Hepatocyte (in vitro differentiated cells): ENCODE data around the gene PTRH1. TPM values are rescaled to one million over a fixed set of nuclear protein-coding genes. Genes with fewer than 3 reads are reported as not detected.
"Not testable (repeated sequence)": the region's sequence is repeated elsewhere in the genome, so short reads cannot be mapped to it uniquely, and the experiment has no call there.

Source experiments
- DNase-seq: peaks from one replicate; pipeline ENCODE4 v3.0.0-alpha.2; 2016; ENCODE audit warnings: low spot score
- H2AFZ ChIP-seq: fragments of 200-600 bp; sonication (generic); 2 replicates; pipeline ENCODE4 v1.6.0; 2016; ENCODE audit warnings: antibody characterized with exemption, mild to moderate bottlenecking
- H3K27ac ChIP-seq: fragments of 200-600 bp; sonication (generic); 2 replicates; pipeline ENCODE4 v1.5.1; 2016; ENCODE audit warnings: mild to moderate bottlenecking
- H3K27me3 ChIP-seq: fragments of 200-600 bp; sonication (generic); 2 replicates; pipeline ENCODE4 v1.6.1; 2016
- H3K36me3 ChIP-seq: fragments of 200-600 bp; sonication (generic); replicated peaks from 2 replicates; pipeline ENCODE4 v1.5.1; 2016; ENCODE audit warnings: low read depth; ENCODE audit not compliant: insufficient read depth
- H3K4me1 ChIP-seq: fragments of 200-600 bp; sonication (generic); 2 replicates; pipeline ENCODE4 v1.5.1; 2016; ENCODE audit warnings: mild to moderate bottlenecking, moderate library complexity; ENCODE audit not compliant: insufficient read depth
- H3K4me2 ChIP-seq: fragments of 200-600 bp; sonication (generic); 2 replicates; pipeline ENCODE4 v1.6.0; 2016
- H3K4me3 ChIP-seq: fragments of 200-600 bp; sonication (generic); 2 replicates; pipeline ENCODE4 v1.5.1; 2016; ENCODE audit warnings: mild to moderate bottlenecking
- H3K79me2 ChIP-seq: fragments of 200-600 bp; sonication (generic); 2 replicates; pipeline ENCODE4 v1.6.0; 2017; ENCODE audit warnings: mild to moderate bottlenecking
- H3K9me2 ChIP-seq: fragments of 200-600 bp; sonication (generic); replicated peaks from 2 replicates; pipeline ENCODE4 v1.6.0; 2017; ENCODE audit warnings: mild to moderate bottlenecking; ENCODE audit not compliant: insufficient read depth
- H3K9me3 ChIP-seq: fragments of 200-600 bp; sonication (generic); 2 replicates; pipeline ENCODE4 v1.5.1; 2016; ENCODE audit warnings: low read depth, mild to moderate bottlenecking
- H4K20me1 ChIP-seq: fragments of 200-600 bp; sonication (generic); 2 replicates; pipeline ENCODE4 v1.6.0; 2016; ENCODE audit warnings: mild to moderate bottlenecking; ENCODE audit not compliant: insufficient read depth, poor library complexity, severe bottlenecking
- EZH2 ChIP-seq: fragments of 200-600 bp; sonication (generic); IDR thresholded peaks from 2 replicates; pipeline ENCODE4 v1.6.1; 2016; ENCODE audit warnings: antibody characterized with exemption, mild to moderate bottlenecking, borderline replicate concordance
- EZH2phosphoT487 ChIP-seq: fragments of 200-600 bp; sonication (generic); IDR thresholded peaks from one replicate; pipeline ENCODE4 v1.6.1; 2018; ENCODE audit warnings: antibody characterized with exemption, mild to moderate bottlenecking, low read depth, moderate library complexity; ENCODE audit not compliant: unreplicated experiment, severe bottlenecking
- WGBS: methylation state at CpG from one replicate; pipeline ENCODE4 v1.1.6; 2016; ENCODE audit warnings: low lambda C conversion rate; ENCODE audit errors: missing lambda C conversion rate; 5-methylcytosine and 5-hydroxymethylcytosine counted together
- polyA plus RNA-seq: library from polyadenylated mRNA; unstranded; fragments of >200 nt; fragmentation: Nextera tagmentation; extraction: Ambion mirVana; gene quantifications from 2 replicates; pipeline ENCODE4 v1.2.1, GENCODE V29; 2016
- total RNA-seq: library from RNA; depleted of rRNA; stranded (reverse); fragments of >200 nt; gene quantifications from 2 replicates; pipeline ENCODE4 v1.2.3, GENCODE V29; 2014
- TF ChIP-seq, protein P1 (sequence below): fragments of 200-600 bp; sonication (generic); IDR thresholded peaks from 2 replicates; pipeline ENCODE4 v1.5.1; 2016; ENCODE audit warnings: antibody characterized with exemption, mild to moderate bottlenecking; ENCODE audit not compliant: poor library complexity

PTRH1 gene
- total and polyA plus RNA-seq, 2 experiments from 2014 or later = 13.5 to 25.9 TPM

DNA sequence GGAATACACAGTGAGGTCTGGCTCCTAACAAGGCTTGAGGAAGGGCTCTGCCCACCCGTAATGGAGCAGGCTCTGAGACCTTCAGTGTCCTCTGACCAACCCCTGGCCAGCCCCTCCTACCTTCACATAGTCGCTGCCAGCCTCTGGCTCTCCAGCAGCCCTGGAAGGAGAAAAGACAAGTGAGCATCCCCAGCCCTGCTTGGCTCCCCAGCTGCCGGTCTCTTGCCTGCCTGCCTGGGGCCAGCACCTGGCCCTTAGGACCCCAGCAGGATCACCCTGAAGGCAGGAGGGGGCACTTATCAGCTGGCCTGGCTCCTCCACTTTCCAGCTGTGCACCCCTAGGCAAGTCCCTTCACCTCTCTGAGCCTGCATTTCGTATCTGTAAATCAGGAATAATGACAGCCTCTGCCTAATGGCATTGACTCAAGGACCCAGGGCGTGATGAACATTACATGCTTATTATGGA is 46.1 kb upstream of the PTRH1 start:
- TF ChIP-seq, protein P1, sequence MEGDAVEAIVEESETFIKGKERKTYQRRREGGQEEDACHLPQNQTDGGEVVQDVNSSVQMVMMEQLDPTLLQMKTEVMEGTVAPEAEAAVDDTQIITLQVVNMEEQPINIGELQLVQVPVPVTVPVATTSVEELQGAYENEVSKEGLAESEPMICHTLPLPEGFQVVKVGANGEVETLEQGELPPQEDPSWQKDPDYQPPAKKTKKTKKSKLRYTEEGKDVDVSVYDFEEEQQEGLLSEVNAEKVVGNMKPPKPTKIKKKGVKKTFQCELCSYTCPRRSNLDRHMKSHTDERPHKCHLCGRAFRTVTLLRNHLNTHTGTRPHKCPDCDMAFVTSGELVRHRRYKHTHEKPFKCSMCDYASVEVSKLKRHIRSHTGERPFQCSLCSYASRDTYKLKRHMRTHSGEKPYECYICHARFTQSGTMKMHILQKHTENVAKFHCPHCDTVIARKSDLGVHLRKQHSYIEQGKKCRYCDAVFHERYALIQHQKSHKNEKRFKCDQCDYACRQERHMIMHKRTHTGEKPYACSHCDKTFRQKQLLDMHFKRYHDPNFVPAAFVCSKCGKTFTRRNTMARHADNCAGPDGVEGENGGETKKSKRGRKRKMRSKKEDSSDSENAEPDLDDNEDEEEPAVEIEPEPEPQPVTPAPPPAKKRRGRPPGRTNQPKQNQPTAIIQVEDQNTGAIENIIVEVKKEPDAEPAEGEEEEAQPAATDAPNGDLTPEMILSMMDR = no peak
- TF ChIP-seq EZH2phosphoT487 (no peak), EZH2 (no peak)
- no peaks in the 10 kb centered on the region for H3K79me2 ChIP-seq
- no peaks in the 10 kb centered on the region for H3K36me3 ChIP-seq
- WGBS = 45% methylated on average over 5 of the region's 5 CpGs
- no peak overlapping the region for H3K4me2 ChIP-seq
- no peak for DNase-seq
- H3K27me3 ChIP-seq = peaks cover 13% of the 10 kb centered on the region
- no peak overlapping the region for H3K4me3 ChIP-seq
- no peaks in the 10 kb centered on the region for H3K9me2 ChIP-seq
- no peaks in the 10 kb centered on the region for H3K4me1 ChIP-seq
- H3K27ac ChIP-seq = no peak overlapping the region
- no peak overlapping the region for H2AFZ ChIP-seq
- no peaks in the 10 kb centered on the region for H4K20me1 ChIP-seq
- no peaks in the 10 kb centered on the region for H3K9me3 ChIP-seq

DNA sequence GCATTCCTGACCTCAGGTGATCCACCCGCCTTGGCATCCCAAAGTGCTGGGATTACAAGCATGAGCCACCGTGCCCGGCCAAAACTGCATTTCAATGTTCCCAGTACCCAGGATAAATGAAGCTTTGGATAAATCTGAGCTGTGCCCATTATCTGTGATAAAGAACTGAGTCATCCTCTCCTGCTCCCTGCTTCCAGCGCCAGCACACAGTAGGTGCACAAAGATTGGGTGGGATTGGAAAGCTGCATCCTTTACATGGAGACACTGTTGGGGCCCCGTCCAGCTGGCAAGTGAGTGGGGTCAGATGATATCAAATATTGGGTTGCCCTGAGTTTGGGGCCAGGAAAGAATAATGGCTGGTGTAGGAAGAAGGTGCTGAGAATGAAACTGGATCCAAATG is 45.6 kb upstream of the PTRH1 start:
- Histone ChIP-seq H3K4me2 (no peak overlapping the region), H3K4me1 (no peaks in the 10 kb centered on the region), H3K27me3 (peaks cover 17% of the 10 kb centered on the region), H3K27ac (no peak overlapping the region), H3K4me3 (no peak overlapping the region), H3K79me2 (no peaks in the 10 kb centered on the region), H3K36me3 (no peaks in the 10 kb centered on the region), H4K20me1 (no peaks in the 10 kb centered on the region), H2AFZ (no peak overlapping the region), H3K9me2 (no peaks in the 10 kb centered on the region), H3K9me3 (no peaks in the 10 kb centered on the region)
- no peak for DNase-seq
- TF ChIP-seq EZH2phosphoT487 (no peak), EZH2 (no peak)
- TF ChIP-seq, protein P1 = no peak
- 81% methylated on average over 5 of the region's 5 CpGs for WGBS

DNA sequence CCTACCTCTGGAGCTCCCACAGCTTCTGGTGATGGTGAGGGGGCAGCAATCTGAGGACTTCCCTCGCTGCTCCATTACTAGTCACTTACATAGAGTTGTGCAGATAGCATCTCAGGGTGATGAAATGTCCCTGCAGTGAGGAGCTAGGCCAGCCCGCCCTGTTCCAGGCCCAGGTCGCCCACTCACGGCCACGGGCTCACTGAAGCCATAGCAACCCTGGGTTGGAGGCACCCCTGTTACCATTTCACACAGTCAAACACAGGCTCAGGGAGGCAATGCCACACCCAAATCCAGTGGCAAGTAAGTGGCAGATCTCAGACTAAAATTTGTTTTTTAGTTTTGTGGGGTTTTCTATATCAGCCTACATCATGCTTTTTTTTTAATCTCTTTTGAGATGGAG is 43.4 kb upstream of the PTRH1 start:
- H3K4me2 ChIP-seq = no peak overlapping the region
- no peaks in the 10 kb centered on the region for H3K9me3 ChIP-seq
- H3K27ac ChIP-seq = no peak overlapping the region
- no peak overlapping the region for H3K4me3 ChIP-seq
- WGBS = 74% methylated on average over 5 of the region's 5 CpGs
- no peaks in the 10 kb centered on the region for H4K20me1 ChIP-seq
- no peaks in the 10 kb centered on the region for H3K4me1 ChIP-seq
- H2AFZ ChIP-seq = no peak overlapping the region
- TF ChIP-seq EZH2phosphoT487 = no peak
- H3K27me3 ChIP-seq = peaks cover 35% of the 10 kb centered on the region
- H3K36me3 ChIP-seq = no peaks in the 10 kb centered on the region
- DNase-seq = no peak
- H3K79me2 ChIP-seq = no peaks in the 10 kb centered on the region
- no peaks in the 10 kb centered on the region for H3K9me2 ChIP-seq

DNA sequence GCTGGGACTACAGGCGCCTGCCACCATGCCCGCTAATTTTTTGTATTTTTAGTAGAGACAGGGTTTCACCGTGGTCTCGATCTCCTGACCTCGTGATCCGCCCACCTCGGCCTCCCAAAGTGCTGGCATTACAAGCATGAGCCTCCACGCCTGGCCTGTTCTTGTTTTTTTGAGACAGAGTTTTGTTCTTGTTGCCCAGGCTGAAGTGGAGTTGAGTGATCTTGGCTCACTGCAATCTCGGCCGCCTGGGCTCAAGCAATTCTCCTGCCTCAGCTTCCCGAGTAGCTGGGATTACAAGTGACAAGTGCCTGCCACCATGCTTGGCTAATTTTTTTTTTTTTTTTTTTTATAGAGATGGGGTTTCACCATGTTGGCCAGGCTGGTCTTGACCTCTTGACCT is 41.3 kb upstream of the PTRH1 start:
- not testable (repeated sequence) for H3K79me2 ChIP-seq, DNase-seq, H3K9me2 ChIP-seq, H3K4me2 ChIP-seq, H3K4me3 ChIP-seq, H4K20me1 ChIP-seq, H3K9me3 ChIP-seq, H3K27ac ChIP-seq, H2AFZ ChIP-seq, H3K4me1 ChIP-seq, H3K36me3 ChIP-seq
- WGBS = 87% methylated on average over 11 of the region's 11 CpGs
- H3K27me3 ChIP-seq = peaks cover 47% of the 10 kb centered on the region
